GM19025 (cell line): Measurements from ENCODE around the gene APOBEC3G.
A peak's percentile ranks its signal among the peaks of the same experiment; 100 is the strongest.
"Not testable (repeated sequence)": the region's sequence is repeated elsewhere in the genome, so short reads cannot be mapped to it uniquely, and the experiment has no call there.

Experiments used
- ATAC-seq: cut with Tn5 transposase; IDR thresholded peaks from one replicate; pipeline ENCODE4 v1.9.1; 2021; ENCODE audit warnings: mild to moderate bottlenecking, low read depth, moderate library complexity; ENCODE audit not compliant: unreplicated experiment

APOBEC3G gene

GRCh38 chr22:39077026-39077840, at the start of gene APOBEC3G:
Gene APOBEC3G (plus strand): TSS chr22:39077275. CDS start chr22:39077362, 87 bp downstream.
- peak; percentile 89 for ATAC-seq

GRCh38 chr22:39027717-39028116, 49.4 kb upstream of the APOBEC3G start:
- no peak for ATAC-seq

- no peak for ATAC-seq
These were observed 48.8 kb upstream of the APOBEC3G start for GRCh38 chr22:39028281-39028680.

DNA sequence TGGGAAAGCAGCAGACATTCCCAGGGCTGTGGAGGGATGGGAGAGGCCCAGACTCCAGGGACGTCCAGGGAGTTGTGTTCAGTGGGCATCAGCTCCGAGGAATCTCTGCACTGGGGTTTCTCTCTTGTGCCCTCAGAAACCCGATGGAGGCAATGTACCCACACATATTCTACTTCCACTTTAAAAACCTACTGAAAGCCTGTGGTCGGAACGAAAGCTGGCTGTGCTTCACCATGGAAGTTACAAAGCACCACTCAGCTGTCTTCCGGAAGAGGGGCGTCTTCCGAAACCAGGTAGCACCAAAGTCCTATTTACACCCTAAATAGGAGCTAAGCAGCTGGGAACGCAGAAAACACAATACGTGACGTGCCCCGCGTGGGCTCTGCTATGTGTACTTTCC, 47.8 kb upstream of the APOBEC3G start:
- no peak for ATAC-seq

DNA sequence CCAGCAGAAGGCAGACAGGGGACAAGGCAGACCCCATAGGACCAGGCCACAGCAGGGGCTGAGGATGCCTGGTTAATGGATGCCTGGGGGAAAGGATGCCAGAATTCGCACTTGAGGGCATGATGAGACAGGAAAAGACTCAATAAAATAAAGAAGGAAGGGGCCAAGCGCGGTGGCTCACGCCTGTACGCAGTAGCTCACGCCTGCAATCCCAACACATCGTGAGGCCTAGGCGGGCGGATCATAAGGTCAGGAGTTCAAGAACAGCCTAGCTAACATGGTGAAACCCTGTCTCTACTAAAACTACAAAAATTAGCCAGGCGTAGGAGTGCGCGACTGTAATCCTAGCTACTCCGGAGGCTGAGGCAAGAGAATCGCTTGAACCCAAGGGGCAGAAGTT, 46.4 kb upstream of the APOBEC3G start:
- no peak for ATAC-seq

DNA sequence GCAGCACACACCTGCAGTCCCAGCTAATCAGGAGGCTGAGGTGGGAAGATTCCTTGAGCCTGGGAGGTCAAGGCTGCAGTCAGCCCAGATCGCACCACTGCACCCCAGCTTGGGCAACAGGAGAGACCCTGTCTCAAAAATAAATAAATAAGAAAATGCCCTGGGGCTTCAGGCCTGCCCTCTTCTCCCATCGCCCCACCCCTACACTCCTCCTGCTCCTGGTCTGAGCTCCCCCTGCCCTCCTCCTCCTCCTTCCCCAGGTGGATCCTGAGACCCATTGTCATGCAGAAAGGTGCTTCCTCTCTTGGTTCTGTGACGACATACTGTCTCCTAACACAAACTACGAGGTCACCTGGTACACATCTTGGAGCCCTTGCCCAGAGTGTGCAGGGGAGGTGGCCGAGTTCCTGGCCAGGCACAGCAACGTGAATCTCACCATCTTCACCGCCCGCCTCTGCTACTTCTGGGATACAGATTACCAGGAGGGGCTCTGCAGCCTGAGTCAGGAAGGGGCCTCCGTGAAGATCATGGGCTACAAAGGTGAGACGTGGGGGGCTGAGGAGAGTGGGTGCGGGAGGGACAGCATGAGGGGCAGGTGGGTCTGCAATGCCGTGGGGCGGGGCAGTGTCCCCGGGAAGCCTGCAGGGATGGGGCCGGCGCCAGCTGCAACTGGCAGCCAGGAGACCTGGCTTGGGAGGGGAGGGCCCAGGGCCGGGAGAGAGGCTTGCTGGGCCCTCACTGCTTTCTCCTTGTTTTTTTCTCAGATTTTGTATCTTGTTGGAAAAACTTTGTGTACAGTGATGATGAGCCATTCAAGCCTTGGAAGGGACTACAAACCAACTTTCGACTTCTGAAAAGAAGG, 45.4 kb upstream of the APOBEC3G start:
- ATAC-seq = not testable (repeated sequence)

- ATAC-seq = not testable (repeated sequence)
These were observed 40.0 kb upstream of the APOBEC3G start for GRCh38 chr22:39037071-39037470.

DNA sequence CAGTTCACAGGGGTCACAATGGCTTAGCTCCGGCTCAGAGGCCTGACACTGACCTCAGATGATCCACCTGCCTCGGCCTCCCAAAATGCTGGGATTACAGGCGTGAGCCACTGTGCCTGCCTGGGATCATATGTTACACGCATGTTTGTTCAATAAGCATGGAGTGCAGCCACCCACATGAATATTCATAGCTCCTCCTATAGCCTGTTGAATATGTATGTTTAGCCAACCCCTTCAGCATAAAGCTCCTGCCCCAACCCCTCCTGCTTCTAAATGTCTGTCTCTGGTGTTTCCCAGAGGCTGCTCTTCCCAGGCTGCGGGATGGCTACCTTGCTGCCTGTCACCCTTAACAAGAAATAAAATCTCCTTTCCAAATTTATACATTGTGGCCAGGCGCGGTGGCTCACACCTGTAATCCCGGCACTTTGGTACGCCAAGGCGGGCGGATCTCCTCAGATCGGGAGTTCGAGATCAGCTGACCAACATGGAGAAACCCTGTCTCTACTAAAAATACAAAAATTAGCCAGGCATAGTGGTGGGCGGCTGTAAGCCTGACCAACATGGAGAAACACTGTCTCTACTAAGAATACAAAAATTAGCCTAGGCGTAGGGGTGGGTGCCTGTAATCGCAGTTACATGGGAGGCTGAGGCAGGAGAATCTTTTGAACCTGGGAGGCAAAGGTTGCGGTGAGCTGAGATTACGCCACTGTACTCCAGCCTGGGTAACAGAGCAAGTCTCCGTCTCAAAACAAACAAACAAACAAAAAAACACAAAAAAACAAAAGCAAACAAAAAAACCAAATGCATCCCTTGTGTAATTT, 37.6 kb upstream of the APOBEC3G start:
- no peak for ATAC-seq

DNA sequence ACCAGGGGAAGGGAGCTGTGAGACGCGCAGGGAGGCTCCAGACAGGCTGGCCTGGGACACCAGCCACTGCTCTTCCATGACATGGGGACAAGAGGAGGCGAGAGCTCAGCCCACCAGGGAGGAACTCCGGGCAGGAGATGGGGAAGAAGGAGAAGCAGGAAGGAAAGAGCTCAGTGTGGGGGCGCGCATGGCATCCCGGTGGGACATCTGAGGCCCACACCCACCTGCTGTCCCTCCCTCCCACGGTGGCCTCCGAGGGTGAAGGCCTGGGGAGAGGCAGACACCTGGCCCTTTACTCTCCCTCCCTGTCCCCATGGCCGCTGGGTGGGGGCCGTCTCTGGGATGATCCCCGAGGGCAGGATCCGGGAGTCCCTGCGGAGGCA, 36.9 kb upstream of the APOBEC3G start:
- not testable (repeated sequence) for ATAC-seq

DNA sequence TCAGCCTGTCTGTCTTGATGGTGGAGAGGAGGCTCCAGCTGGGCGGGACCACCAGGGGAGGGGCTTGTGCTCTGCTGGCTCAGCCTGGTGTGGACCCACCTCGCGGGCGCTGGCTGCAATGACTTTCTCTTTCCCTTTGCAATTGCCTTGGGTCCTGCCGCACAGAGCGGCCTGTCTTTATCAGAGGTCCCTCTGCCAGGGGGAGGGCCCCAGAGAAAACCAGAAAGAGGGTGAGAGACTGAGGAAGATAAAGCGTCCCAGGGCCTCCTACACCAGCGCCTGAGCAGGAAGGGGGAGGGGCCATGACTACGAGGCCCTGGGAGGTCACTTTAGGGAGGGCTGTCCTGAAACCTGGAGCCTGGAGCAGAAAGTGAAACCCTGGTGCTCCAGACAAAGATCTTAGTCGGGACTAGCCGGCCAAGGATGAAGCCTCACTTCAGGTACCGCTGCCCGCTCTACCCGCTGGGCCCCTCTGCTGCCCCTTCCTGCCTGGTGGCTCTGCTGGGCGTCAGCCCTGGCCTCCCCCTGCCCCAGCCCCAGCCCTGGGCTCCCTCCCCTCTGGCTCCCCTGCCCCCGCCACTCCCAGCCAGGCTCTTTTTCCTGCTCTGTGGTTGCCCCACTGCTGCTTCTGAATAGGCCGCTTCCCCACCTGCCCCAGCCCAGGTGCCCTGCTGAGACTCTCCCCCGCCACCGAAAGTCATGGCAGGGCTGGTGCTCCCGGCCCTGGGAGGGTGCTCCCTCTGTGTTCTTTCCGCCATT, 36.4 kb upstream of the APOBEC3G start, which contains the start of gene APOBEC3F:
TSS of gene APOBEC3F (plus strand) at position 327 of the 759 bp plus-strand sequence. CDS start at position 424, 97 bp downstream.
- ATAC-seq = peak; percentile 86

DNA sequence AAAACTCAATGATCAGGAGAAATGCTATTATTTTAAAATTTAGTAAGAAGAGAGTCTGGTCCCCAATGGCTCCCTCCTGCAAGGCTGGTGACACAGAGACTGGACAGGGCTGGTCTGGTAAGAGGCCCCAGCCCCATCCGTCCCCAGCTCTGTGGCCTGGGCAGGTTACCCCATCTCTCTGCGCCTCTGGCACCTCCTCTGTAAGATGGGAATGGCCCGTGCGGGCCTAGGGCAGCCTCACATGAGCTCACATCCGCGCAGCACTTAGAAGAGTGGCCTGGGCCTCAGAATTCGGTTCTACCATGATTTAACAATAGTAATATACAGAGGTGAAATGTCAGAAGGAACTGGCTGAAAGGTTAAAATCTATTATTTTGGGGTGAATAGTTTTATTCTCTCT, 35.2 kb upstream of the APOBEC3G start:
- no peak for ATAC-seq

GRCh38 chr22:39043063-39043462, 34.0 kb upstream of the APOBEC3G start:
- not testable (repeated sequence) for ATAC-seq

GRCh38 chr22:39045136-39045535, 31.9 kb upstream of the APOBEC3G start:
- not testable (repeated sequence) for ATAC-seq

- ATAC-seq = not testable (repeated sequence)
These were observed 27.6 kb upstream of the APOBEC3G start for GRCh38 chr22:39049486-39049885.

DNA sequence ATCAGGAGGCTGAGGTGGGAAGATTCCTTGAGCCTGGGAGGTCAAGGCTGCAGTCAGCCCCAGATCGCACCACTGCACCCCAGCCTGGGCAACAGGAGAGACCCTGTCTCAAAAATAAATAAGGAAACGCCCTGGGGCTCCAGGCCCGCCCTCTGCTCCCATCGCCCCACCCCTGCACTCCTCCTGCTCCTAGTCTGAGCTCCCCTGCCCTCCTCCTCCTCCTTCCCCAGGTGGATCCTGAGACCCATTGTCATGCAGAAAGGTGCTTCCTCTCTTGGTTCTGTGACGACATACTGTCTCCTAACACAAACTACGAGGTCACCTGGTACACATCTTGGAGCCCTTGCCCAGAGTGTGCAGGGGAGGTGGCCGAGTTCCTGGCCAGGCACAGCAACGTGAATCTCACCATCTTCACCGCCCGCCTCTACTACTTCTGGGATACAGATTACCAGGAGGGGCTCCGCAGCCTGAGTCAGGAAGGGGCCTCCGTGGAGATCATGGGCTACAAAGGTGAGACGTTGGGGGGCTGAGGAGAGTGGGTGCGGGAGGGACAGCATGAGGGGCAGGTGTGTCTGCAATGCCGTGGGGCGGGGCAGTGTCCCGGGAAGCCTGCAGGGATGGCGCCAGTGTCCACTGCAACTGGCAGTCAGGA, 25.1 kb upstream of the APOBEC3G start:
- not testable (repeated sequence) for ATAC-seq

DNA sequence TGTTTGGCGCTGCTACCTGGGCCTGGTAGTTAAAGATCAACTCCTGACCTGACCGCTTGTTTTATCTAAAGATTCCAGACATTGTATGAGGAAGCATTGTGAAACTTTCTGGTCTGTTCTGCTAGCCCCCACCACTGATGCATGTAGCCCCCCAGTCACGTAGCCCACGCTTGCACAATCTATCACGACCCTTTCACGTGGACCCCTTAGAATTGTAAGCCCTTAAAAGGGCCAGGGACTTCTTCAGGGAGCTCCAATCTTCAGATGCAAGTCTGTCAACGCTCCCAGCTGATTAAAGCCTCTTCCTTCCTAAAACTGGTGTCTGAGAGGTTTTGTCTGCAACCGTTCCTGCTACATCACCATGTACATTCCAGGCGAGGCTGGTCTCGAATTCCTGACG, 21.4 kb upstream of the APOBEC3G start:
- no peak for ATAC-seq

GRCh38 chr22:39061290-39061689, 15.8 kb upstream of the APOBEC3G start:
- ATAC-seq = not testable (repeated sequence)

DNA sequence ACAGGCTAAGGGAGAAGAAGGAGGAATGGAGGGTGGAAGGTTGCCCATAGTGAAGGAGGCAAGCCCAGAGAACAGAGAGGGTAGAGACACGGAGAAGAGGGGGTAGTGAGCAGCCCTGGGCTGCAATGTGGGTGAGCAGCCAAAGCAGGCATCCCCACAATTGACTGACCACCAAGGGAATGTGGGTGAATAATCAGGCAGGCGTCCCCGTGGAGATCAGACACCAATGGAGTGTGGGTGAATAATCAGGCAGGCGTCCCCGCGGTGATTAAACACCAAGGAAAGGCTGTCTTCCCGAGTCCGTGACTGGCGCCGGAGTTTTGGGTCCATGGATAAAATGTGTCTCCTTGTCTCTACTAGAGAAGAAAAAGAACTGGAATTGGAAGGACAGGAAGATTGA, 15.1 kb upstream of the APOBEC3G start:
- not testable (repeated sequence) for ATAC-seq

- peak; percentile 38 for ATAC-seq
These were observed 13.2 kb upstream of the APOBEC3G start for GRCh38 chr22:39063904-39064303.
